NCI-H2227 (cell line): ENCODE results near the gene MAGI1.

ENCODE experiments used
- DNase-seq: peaks from one replicate; lab custom pipeline; 2025; ENCODE audit not compliant: unreplicated experiment; lab: John Stamatoyannopoulos, UW

MAGI1 gene

GRCh38 chr3:66015841-66016240, 22.9 kb downstream of the MAGI1 start:
- peak; percentile 1 for DNase-seq

GRCh38 chr3:66014651-66015050, 24.1 kb downstream of the MAGI1 start:
- DNase-seq: no peak

GRCh38 chr3:66014056-66014455, 24.7 kb downstream of the MAGI1 start:
- no peak for DNase-seq

GRCh38 chr3:66012711-66013110, 26.0 kb downstream of the MAGI1 start:
- DNase-seq: no peak

- DNase-seq: peak; percentile 20
Measured at GRCh38 chr3:66010739-66011655, 27.7 kb downstream of the MAGI1 start.

- DNase-seq: no peak
Measured at GRCh38 chr3:66010348-66010738, 28.4 kb downstream of the MAGI1 start.

GRCh38 chr3:66004244-66004643, 34.5 kb downstream of the MAGI1 start:
- no peak for DNase-seq

GRCh38 chr3:66001626-66002025, 37.1 kb downstream of the MAGI1 start:
- no peak for DNase-seq

- no peak for DNase-seq
Measured at GRCh38 chr3:66000506-66000905, 38.2 kb downstream of the MAGI1 start.

- no peak for DNase-seq
Measured at GRCh38 chr3:65999606-66000005, 39.1 kb downstream of the MAGI1 start.

- no peak for DNase-seq
Measured at GRCh38 chr3:65996589-65996988, 42.1 kb downstream of the MAGI1 start.

GRCh38 chr3:65995515-65995914, 43.2 kb downstream of the MAGI1 start:
- DNase-seq: no peak

GRCh38 chr3:65995030-65995429, 43.7 kb downstream of the MAGI1 start:
- DNase-seq: no peak

- no peak for DNase-seq
Measured at GRCh38 chr3:65993134-65993900, 45.4 kb downstream of the MAGI1 start.

GRCh38 chr3:65992106-65992505, 46.6 kb downstream of the MAGI1 start:
- no peak for DNase-seq

GRCh38 chr3:65988411-65989180, 50.1 kb downstream of the MAGI1 start:
- peak; percentile 5 for DNase-seq

GRCh38 chr3:65986285-65986684, 52.4 kb downstream of the MAGI1 start:
- DNase-seq: no peak

- no peak for DNase-seq
Measured at GRCh38 chr3:65984975-65985374, 53.7 kb downstream of the MAGI1 start.

GRCh38 chr3:65983100-65983499, 55.6 kb downstream of the MAGI1 start:
- no peak for DNase-seq

GRCh38 chr3:65979731-65980130, 59.0 kb downstream of the MAGI1 start:
- DNase-seq: no peak

GRCh38 chr3:65979162-65979561, 59.6 kb downstream of the MAGI1 start:
- no peak for DNase-seq
